Activated naive CD4-positive, alpha-beta T cell treated with anti-CD3 and anti-CD28 coated beads, Interleukin-2, amount 50 U/mL, for 24 hours (primary cell): ENCODE results near the gene RPL12.
"Not testable (repeated sequence)": the region's sequence is repeated elsewhere in the genome, so short reads cannot be mapped to it uniquely, and the experiment has no call there.

Experiments
- H3K27ac Mint-ChIP-seq: one replicate; pipeline ENCODE4 v1.8.0; 2021; ENCODE audit warnings: mild to moderate bottlenecking, mixed read lengths
- H3K27me3 Mint-ChIP-seq: one replicate; pipeline ENCODE4 v1.8.0; 2021; ENCODE audit warnings: mixed read lengths
- H3K36me3 Mint-ChIP-seq: one replicate; pipeline ENCODE4 v1.8.0; 2021; ENCODE audit warnings: mixed read lengths
- H3K4me1 Mint-ChIP-seq: one replicate; pipeline ENCODE4 v1.8.0; 2021; ENCODE audit warnings: mixed read lengths
- H3K4me3 Mint-ChIP-seq: one replicate; pipeline ENCODE4 v1.8.0; 2021; ENCODE audit warnings: mild to moderate bottlenecking, mixed read lengths
- H3K9me3 Mint-ChIP-seq: one replicate; pipeline ENCODE4 v1.8.0; 2021; ENCODE audit warnings: mixed read lengths

RPL12 gene

DNA sequence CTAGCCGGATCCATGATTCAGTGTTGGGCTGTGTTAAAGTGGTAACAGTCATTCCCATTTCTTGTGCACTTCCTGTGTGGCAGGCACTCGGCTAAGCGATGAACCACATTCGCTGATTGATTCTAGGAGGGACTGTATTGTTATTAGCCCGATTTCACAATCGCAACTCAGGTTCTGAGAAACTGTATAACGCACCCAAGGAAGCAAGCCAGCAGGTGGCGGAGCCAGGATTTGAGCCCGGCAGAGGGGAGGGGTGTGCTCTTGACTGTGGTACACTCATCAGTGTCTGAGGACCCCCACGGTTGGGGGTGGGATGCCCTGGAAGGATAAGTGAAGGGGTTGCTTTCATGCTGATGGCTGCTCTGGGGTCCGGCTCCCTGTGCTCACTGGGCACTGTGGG is 34.8 kb upstream of the RPL12 start:
- Mint-ChIP-seq H3K9me3 (no peaks in the 10 kb centered on the region), H3K27me3 (no peaks in the 10 kb centered on the region), H3K27ac (no peak overlapping the region), H3K4me1 (no peaks in the 10 kb centered on the region), H3K36me3 (peaks cover 8% of the 10 kb centered on the region), H3K4me3 (no peak overlapping the region)

DNA sequence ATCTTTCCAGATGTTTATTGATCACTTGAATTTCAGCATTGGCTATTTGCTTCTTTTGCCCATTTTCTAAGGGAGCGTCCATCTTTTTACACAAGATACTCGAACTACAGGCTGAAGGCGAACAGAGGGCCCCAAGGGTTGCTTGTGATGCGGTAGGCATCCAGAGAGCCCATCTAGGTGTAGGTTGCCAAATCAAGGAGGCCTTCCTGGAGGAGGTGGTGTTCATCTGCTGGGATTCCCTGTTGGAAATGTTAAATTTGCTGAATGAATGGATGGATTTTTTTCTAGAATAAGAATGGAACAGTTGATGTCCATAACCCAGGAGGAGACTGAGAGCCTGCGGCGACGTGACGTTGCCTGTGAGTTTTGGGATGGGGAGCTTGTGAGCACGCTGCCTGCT is 31.5 kb upstream of the RPL12 start:
- peaks cover 9% of the 10 kb centered on the region for H3K36me3 Mint-ChIP-seq
- H3K9me3 Mint-ChIP-seq, result no peaks in the 10 kb centered on the region
- H3K4me3 Mint-ChIP-seq, result no peak overlapping the region
- H3K4me1 Mint-ChIP-seq, result no peaks in the 10 kb centered on the region
- H3K27me3 Mint-ChIP-seq, result no peaks in the 10 kb centered on the region
- no peak overlapping the region for H3K27ac Mint-ChIP-seq

DNA sequence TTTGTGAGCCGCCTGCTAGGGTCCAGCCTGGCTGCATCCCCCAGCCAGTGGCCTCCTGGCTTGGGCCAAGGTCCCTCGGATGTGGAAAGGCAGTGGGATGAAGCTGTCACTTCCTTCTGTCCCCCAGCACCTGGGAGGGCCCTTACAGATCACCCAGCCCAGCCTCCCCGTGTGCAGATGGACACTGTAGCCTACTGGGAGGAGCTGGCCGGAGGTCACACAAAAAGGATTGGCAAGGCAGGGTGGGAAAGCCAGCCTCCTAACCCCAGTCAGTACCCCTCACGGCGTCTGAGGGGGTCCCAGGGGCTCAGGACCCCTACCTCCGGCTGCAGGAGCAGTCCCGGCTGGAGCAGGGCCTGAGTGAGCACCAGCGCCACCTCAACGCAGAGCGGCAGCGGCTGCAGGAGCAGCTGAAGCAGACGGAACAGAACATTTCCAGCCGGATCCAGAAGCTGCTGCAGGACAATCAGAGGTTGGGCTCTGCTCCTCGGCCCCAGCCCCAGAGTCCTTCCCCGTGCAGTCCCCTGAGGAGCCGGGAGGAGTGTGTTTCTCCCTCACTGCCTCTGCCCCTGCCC is 28.4 kb upstream of the RPL12 start:
- Mint-ChIP-seq H3K36me3 (peaks cover 5% of the 10 kb centered on the region), H3K27me3 (no peaks in the 10 kb centered on the region), H3K27ac (no peak overlapping the region), H3K4me3 (no peak overlapping the region), H3K9me3 (no peaks in the 10 kb centered on the region), H3K4me1 (no peaks in the 10 kb centered on the region)

DNA sequence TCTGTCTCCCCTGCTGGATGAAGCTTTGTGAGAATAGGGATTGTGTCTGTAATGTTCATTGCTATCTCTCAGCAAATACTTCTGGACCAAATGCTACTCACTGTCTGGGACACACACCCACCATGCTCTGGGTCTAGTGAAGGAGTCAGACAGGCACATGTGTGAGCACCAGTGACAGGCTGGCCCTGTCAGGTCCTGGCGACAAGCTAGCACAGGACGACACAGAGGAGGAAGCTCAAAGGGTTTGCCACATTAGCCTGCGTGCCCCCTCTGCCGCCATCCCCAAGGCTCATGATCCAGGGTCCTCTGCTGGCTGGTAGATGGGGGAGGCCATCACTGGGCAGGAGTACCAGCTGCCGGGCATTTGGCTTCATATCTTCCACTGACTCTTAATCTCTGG is 23.4 kb upstream of the RPL12 start:
- Mint-ChIP-seq H3K4me1 (no peaks in the 10 kb centered on the region), H3K9me3 (no peaks in the 10 kb centered on the region), H3K36me3 (peaks cover 8% of the 10 kb centered on the region), H3K4me3 (no peak overlapping the region), H3K27me3 (no peaks in the 10 kb centered on the region), H3K27ac (no peak overlapping the region)

DNA sequence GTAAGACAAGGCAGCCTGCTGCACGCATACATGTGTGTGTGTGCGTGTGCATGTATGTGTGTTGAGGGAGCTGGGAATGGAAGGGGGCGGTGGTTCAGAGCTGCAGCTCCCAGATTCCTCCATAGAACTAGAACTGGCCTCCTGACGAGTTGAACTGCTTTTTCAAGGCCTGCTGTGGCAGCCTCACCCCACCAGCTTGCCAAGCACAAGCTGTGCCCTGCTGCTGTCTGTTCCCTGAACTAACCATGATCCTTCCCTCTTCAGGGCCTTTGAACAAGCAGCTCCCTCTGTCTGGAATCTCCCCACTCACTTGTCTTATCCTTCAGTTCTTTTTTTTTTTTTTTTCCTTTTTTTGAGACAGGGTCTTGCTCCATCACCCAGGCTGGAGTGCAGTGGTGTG is 22.7 kb upstream of the RPL12 start:
- Mint-ChIP-seq H3K4me3 (no peak overlapping the region), H3K9me3 (no peaks in the 10 kb centered on the region), H3K27me3 (no peaks in the 10 kb centered on the region), H3K27ac (no peak overlapping the region), H3K4me1 (no peaks in the 10 kb centered on the region), H3K36me3 (peaks cover 8% of the 10 kb centered on the region)

DNA sequence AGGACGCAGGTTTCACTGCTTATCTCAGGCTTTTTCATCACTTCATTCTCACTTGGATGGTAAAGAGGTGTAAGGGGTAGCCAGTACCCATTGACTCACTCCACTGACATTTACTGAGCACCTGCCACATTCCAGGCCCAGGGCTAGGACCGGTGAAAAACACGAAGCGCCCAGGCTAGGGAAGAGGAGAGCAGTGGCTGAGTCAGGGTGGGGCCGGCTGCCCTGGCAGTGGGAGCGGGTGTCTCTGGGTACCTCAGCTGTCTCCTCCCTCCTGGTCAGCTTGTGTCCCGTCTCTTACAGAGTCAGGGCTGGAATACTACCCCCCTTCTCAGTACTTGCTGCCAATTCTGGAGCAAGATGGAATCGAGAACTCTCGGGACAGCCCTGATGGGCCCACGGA is 22.3 kb upstream of the RPL12 start:
- Mint-ChIP-seq H3K27me3 (no peaks in the 10 kb centered on the region), H3K4me1 (no peaks in the 10 kb centered on the region), H3K9me3 (no peaks in the 10 kb centered on the region), H3K36me3 (peaks cover 6% of the 10 kb centered on the region), H3K4me3 (no peak overlapping the region), H3K27ac (no peak overlapping the region)

DNA sequence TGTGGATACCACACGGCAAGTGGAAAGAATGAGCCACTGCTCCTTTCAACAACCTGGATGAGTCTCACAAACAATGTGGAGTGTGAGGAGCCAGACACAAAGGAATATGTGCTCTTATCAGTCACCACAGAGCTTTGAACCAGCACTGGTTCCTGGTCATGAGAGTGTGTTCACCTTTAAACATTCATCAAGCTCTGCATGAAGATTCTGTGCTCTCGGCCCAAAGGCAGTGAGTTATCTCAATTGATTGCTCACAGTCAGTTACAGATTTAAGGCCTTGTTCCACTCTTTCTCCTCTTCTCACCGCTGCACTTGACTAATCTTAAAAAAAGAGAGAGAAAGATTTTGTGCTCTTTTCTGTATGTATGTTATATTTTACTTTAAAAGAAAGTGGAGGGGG is 19.5 kb upstream of the RPL12 start:
- no peaks in the 10 kb centered on the region for H3K4me1 Mint-ChIP-seq
- no peaks in the 10 kb centered on the region for H3K27me3 Mint-ChIP-seq
- peaks cover 10% of the 10 kb centered on the region for H3K36me3 Mint-ChIP-seq
- no peak overlapping the region for H3K4me3 Mint-ChIP-seq
- no peak overlapping the region for H3K27ac Mint-ChIP-seq
- no peaks in the 10 kb centered on the region for H3K9me3 Mint-ChIP-seq

DNA sequence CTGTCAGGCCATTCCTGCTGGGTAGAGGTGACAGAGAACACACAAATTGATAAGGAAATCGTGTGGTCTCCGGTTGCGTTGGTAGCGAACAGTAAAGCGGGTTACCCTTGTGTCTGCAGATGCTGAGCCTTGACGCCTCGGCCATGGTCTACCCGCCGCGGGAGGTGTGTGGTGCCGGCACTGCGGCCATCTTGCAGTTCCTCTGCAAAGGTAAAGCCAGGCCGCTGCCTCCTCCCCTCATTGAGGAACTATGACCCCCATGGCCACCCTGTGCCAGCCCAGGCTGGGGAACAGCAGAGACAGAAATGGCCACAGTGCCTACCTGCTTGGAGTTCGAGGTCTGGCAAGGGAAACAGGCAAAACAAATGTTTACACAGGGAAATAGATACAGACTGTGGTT is 16.4 kb upstream of the RPL12 start:
- Mint-ChIP-seq H3K4me3 (no peak overlapping the region), H3K9me3 (no peaks in the 10 kb centered on the region), H3K27me3 (no peaks in the 10 kb centered on the region), H3K27ac (no peak overlapping the region), H3K4me1 (no peaks in the 10 kb centered on the region), H3K36me3 (peaks cover 7% of the 10 kb centered on the region)

DNA sequence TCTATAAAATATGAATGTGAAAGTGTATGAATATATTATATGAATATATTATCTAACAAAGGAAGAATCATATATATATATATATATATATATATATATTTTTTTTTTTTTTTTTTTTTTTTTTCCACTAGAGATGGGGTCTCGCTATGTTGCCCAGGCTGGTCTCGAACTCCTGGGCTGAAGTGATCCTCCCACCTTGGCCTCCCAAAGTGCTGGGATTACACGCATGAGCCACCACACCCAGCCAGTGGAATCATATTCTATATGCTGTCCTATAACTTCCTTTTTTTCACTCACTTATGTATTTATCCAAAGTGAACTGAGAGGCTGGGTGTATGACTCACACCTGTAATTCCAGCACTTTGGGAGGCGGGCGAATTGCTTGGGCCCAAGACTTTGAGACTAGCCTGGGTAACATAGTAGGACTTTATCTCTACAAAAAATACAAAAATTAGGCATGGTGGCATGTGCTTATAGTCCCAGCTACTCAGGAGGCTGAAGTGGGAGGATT is 15.3 kb upstream of the RPL12 start:
- not testable (repeated sequence) for H3K4me1 Mint-ChIP-seq, H3K9me3 Mint-ChIP-seq, H3K4me3 Mint-ChIP-seq, H3K27me3 Mint-ChIP-seq, H3K27ac Mint-ChIP-seq
- peaks cover 12% of the 10 kb centered on the region for H3K36me3 Mint-ChIP-seq

DNA sequence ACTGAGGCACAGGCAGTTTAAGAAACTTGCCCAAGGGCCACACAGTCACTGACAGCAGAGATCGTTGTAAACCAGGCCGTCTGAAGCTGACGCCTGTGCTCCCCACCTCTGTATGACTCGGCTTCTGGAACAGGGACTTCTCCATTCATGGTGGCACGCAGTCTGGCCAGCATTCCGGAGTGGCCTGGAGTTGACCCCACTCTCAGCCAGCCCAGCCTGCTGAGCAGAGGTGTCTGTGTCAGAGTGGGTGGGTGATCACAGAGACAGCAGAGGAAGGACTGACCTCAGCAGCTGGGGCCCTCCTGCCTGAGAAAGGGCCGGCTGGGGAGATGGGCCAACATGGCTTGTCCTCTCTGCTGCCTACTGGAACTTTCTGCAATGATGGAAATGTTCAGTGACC is 12.7 kb upstream of the RPL12 start:
- Mint-ChIP-seq H3K27me3 (no peaks in the 10 kb centered on the region), H3K4me3 (no peak overlapping the region), H3K9me3 (no peaks in the 10 kb centered on the region), H3K27ac (no peak overlapping the region), H3K36me3 (peaks cover 10% of the 10 kb centered on the region), H3K4me1 (no peaks in the 10 kb centered on the region)

DNA sequence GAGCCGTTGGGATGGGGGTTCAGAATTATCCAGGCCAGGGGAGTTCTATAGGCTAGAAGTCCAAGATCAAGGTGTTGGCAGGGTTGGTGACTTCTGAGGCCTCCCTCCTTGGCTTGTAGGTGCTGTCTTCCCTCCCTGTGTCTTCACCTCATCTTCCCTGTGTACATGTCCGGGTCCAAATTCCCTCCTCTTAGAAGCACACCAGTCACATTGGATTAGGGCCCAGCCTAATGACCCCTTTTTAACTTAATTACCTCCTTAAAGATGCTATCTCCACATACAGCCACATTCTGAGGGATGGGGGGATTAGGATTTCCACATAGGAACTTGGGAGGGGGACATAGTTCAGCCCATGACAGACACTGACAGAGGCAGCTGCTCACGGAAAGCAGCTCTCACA is 12.2 kb upstream of the RPL12 start:
- H3K27me3 Mint-ChIP-seq, result no peaks in the 10 kb centered on the region
- no peak overlapping the region for H3K4me3 Mint-ChIP-seq
- no peak overlapping the region for H3K27ac Mint-ChIP-seq
- H3K36me3 Mint-ChIP-seq, result peaks cover 11% of the 10 kb centered on the region
- H3K9me3 Mint-ChIP-seq, result no peaks in the 10 kb centered on the region
- H3K4me1 Mint-ChIP-seq, result no peaks in the 10 kb centered on the region

DNA sequence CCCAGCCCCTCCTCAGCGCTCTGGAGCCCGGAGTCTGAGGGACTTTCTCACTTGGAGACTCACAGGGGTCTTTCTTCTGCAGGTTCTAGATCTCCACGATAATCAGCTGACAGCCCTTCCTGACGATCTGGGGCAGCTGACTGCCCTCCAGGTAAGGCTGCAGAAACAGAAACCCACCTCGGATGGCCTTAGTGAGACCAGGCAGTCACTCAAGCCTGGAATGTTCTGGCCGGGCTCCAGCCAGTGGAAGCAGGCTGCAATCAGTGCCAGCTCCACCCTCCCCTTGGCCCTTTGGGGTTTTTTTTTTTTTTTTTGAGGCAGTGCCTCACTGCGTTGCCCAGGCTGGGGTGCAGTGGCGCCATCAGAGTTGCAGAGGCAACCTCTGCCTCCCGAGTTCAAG is 7.7 kb upstream of the RPL12 start:
- H3K4me3 Mint-ChIP-seq, result no peak overlapping the region
- H3K27ac Mint-ChIP-seq, result no peak overlapping the region
- no peaks in the 10 kb centered on the region for H3K27me3 Mint-ChIP-seq
- H3K4me1 Mint-ChIP-seq, result peaks cover 5% of the 10 kb centered on the region
- no peaks in the 10 kb centered on the region for H3K9me3 Mint-ChIP-seq
- peaks cover 11% of the 10 kb centered on the region for H3K36me3 Mint-ChIP-seq

DNA sequence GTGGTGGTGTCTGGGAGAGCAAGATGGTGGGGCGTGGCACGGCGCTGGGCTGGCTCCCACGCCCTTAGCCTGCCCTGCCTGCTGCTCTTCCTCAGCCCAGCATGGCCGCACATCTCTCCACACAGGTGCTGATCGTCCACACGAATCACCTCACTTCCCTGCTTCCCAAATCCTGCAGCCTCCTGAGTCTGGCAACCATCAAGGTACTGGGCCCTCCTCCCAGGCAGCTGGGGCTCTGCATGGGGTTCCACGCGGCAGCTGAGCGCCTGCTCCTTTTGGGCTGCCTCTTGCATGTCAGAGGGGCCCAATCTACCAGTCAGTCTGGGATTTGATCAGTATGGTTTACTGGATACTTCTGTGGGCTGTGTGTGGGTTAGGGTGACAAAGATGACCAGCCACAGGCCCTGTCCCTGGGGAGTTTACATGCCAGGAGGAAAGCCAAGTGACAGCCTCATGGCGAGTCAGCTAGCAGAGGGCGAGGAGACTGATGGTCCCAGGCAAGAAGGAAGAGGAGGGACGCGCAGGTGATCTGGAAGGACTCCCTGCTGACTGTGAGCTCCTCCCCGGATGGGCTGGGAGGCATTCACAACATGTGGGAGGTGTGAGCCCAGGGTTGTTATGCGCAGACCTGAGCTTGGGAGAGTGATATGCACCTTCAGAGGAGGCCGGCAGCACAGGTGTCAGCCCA is 6.1 kb upstream of the RPL12 start:
- H3K27me3 Mint-ChIP-seq, result no peaks in the 10 kb centered on the region
- H3K9me3 Mint-ChIP-seq, result no peaks in the 10 kb centered on the region
- no peak overlapping the region for H3K4me3 Mint-ChIP-seq
- peaks cover 7% of the 10 kb centered on the region for H3K36me3 Mint-ChIP-seq
- H3K4me1 Mint-ChIP-seq, result peaks cover 9% of the 10 kb centered on the region
- H3K27ac Mint-ChIP-seq, result no peak overlapping the region

DNA sequence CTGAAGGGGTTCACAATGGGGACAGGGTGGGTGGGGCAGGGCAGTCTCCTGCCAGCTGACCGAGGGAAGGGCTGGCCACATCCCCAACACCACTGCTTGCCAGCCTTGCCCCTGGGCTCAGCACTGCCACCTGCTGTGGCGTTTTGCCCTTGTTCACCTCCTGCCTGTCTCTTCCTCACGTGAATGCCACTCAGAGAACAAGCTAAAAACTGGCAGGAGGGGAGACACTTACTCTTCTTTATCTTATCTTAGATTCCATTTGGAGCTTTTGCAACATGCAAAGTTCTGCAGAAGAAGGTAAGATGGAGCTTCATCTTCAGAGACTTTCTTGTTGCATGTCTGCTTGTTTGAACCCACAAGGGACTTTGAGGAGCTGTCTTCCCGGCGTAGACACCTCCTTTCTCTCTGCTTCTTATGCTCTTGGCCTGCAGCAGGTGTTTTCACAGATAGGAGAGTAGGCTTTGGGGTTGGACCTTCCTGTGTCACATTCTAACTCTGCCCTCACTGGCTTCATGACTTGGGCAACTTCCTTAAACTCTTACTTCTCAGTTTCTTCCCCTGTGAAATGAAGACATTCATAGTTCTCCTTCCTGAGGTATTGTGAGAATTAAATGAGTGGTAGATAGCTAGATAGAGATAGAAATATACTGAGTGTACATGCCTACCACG is 4.3 kb upstream of the RPL12 start:
- Mint-ChIP-seq H3K4me3 (no peak overlapping the region), H3K36me3 (peaks cover 11% of the 10 kb centered on the region), H3K4me1 (peaks cover 13% of the 10 kb centered on the region), H3K27ac (no peak overlapping the region), H3K9me3 (no peaks in the 10 kb centered on the region), H3K27me3 (no peaks in the 10 kb centered on the region)

DNA sequence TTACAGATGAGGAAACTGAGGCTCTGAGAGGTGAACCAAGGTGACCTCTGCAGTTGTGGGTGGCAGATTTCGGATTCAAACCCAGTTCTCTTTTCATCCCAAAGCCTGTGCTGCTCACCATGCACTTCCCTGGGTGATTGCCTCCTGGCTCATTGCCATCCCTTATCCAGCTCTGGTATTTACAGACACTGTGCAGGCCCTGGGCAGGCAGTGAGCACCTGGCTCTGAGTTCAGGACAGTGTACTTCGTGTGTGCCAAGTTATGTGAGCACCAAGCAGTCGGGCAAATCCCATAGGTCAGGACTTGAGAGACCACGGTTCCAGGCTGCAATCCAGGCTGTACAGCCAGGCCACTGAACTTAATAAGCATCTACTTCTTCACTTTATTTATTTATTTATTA is 1.5 kb upstream of the RPL12 start:
- Mint-ChIP-seq H3K36me3 (peaks cover 33% of the 10 kb centered on the region), H3K9me3 (no peaks in the 10 kb centered on the region), H3K27me3 (no peaks in the 10 kb centered on the region), H3K27ac (no peak overlapping the region), H3K4me3 (peak overlapping the region; percentile 95), H3K4me1 (peaks cover 28% of the 10 kb centered on the region)

DNA sequence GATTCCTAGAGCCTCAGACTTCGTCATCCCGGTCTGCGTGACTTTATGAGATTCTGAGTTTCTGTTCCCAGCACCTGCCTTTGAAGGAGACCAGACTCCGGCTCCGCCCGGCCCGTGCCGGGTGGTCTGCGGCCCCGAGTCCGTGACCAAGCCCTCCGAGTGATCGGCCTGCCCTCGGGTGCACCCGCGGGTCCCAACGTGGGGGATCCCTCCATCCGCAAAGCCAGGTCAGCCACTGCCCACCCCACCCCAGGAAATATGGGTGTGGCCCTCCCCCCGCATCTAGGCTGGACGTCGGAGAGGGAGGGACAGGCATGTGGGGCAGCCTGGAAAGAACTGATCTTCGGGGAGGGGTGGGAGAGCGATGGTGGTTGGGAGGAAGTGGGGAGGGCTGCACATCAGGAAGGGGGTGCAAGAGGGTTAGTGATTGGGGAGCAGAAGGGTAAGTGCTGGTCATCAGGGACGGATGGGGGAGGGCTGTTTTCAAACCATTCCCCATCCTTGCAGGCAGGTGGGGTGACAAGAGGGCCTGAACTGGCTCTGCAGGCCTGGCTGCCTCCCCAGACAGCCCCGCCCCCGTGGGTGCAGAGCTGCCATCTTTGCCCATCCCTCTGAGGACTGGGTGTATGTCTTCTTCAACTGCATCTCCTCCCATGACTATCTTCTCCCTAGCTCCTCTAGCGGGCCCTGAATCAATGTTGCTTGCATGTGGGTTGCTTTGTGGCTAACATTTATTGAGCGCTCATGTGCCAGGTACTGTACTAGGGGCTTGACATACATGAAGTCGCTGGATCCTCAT is 851 bp upstream of the RPL12 start:
- peaks cover 33% of the 10 kb centered on the region for H3K4me1 Mint-ChIP-seq
- H3K27ac Mint-ChIP-seq, result peak overlapping the region; percentile 99
- H3K36me3 Mint-ChIP-seq, result peaks cover 37% of the 10 kb centered on the region
- H3K4me3 Mint-ChIP-seq, result peak overlapping the region; percentile 95
- H3K9me3 Mint-ChIP-seq, result no peaks in the 10 kb centered on the region
- no peaks in the 10 kb centered on the region for H3K27me3 Mint-ChIP-seq
